Loucy (cell line): ENCODE results near the gene PDCD5.

Experiments
- H2AFZ ChIP-seq: fragments of 200-600 bp; sonication (generic); 2 replicates; pipeline ENCODE4 v1.6.0; 2016; ENCODE audit warnings: antibody characterized with exemption, mild to moderate bottlenecking, low read length, moderate library complexity
- H3F3A ChIP-seq: fragments of 200-600 bp; 2 replicates; pipeline ENCODE4 v1.6.0; 2016; ENCODE audit warnings: antibody characterized with exemption, low read depth, mild to moderate bottlenecking
- H3K27me3 ChIP-seq: fragments of 200-600 bp; sonication (generic); 2 replicates; pipeline ENCODE4 v1.6.1; 2014; ENCODE audit warnings: low read length, mild to moderate bottlenecking; ENCODE audit not compliant: insufficient read depth, poor library complexity, severe bottlenecking
- H3K36me3 ChIP-seq: fragments of 200-600 bp; sonication (generic); 2 replicates; pipeline ENCODE4 v1.6.1; 2016; ENCODE audit warnings: low read length; ENCODE audit not compliant: insufficient read depth
- H3K4me1 ChIP-seq: fragments of 200-600 bp; sonication (generic); 2 replicates; pipeline ENCODE4 v1.5.1; 2014; ENCODE audit warnings: low read length, mild to moderate bottlenecking; ENCODE audit not compliant: insufficient read depth, poor library complexity, severe bottlenecking
- H3K4me2 ChIP-seq: fragments of 200-600 bp; sonication (generic); 2 replicates; pipeline ENCODE4 v1.6.0; 2014; ENCODE audit warnings: antibody characterized with exemption, low read length, low read depth, mild to moderate bottlenecking; ENCODE audit not compliant: poor library complexity, severe bottlenecking
- H3K4me3 ChIP-seq: fragments of 200-600 bp; sonication (generic); 2 replicates; pipeline ENCODE4 v1.5.1; 2014; ENCODE audit warnings: low read length, mild to moderate bottlenecking, mixed read lengths; ENCODE audit not compliant: poor library complexity, severe bottlenecking
- H3K79me2 ChIP-seq: fragments of 200-600 bp; sonication (generic); 2 replicates; pipeline ENCODE4 v1.6.1; 2014; ENCODE audit warnings: low read length; ENCODE audit not compliant: insufficient read depth
- H3K9ac ChIP-seq: fragments of 200-600 bp; sonication (generic); 2 replicates; pipeline ENCODE4 v1.6.0; 2014; ENCODE audit warnings: mild to moderate bottlenecking, low read depth, low read length, moderate library complexity; ENCODE audit not compliant: poor library complexity, severe bottlenecking
- H3K9me2 ChIP-seq: fragments of 200-600 bp; sonication (generic); replicated peaks from 2 replicates; pipeline ENCODE4 v1.6.1; 2016; ENCODE audit warnings: low read depth, low read length, mixed read lengths
- H3K9me3 ChIP-seq: fragments of 200-600 bp; sonication (generic); 2 replicates; pipeline ENCODE4 v1.6.1; 2014; ENCODE audit warnings: mild to moderate bottlenecking, antibody characterized with exemption, low read length, low read depth; ENCODE audit not compliant: insufficient read depth
- H4K20me1 ChIP-seq: fragments of 200-600 bp; sonication (generic); 2 replicates; pipeline ENCODE4 v1.6.0; 2014; ENCODE audit warnings: antibody characterized with exemption, low read length, mild to moderate bottlenecking; ENCODE audit not compliant: insufficient read depth, poor library complexity, severe bottlenecking
- EZH2phosphoT487 ChIP-seq: fragments of 200-600 bp; IDR thresholded peaks from 2 replicates; pipeline ENCODE4 v1.6.1; 2018; ENCODE audit warnings: antibody characterized with exemption, mild to moderate bottlenecking, moderate library complexity, borderline replicate concordance
- TF ChIP-seq, protein P1 (sequence below): fragments of 200-600 bp; sonication (generic); conservative IDR thresholded peaks from 2 replicates; pipeline ENCODE4 v1.5.1; 2014; ENCODE audit warnings: mild to moderate bottlenecking, antibody characterized with exemption, low read length

PDCD5 gene

DNA sequence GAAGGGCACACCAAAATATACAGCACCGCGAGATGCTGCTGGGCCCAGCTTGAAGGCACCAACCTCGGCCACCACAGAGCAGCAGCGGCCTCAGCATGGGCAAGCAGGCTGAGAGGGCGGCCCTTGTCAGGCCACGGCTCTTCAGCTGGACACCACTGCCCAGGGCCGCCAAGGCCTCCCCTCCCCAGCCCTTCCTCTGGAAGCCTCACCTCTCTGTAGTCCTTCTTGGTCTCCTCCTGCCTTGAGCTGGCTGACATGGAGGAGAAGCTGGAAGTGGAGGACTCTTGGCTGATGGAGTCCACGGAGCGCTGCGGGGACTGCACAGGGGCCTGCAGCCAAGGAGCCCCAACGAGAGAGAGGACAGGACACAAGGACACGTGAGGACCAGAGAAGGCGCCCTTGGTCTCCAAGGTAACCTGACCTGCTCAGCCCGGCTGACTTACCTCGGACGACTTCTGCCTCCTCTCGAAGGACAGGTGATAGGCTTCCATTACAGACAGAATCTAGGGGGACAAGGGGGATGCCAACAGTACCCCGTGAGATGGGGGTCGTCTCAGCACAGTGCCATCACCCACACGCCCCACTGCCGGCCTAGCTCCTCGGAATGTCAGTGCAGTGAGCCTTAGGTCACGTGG, 38.2 kb downstream of the PDCD5 start:
- no peaks in the 10 kb centered on the region for H3K9me3 ChIP-seq
- TF ChIP-seq EZH2phosphoT487 = no peak
- TF ChIP-seq, protein P1, sequence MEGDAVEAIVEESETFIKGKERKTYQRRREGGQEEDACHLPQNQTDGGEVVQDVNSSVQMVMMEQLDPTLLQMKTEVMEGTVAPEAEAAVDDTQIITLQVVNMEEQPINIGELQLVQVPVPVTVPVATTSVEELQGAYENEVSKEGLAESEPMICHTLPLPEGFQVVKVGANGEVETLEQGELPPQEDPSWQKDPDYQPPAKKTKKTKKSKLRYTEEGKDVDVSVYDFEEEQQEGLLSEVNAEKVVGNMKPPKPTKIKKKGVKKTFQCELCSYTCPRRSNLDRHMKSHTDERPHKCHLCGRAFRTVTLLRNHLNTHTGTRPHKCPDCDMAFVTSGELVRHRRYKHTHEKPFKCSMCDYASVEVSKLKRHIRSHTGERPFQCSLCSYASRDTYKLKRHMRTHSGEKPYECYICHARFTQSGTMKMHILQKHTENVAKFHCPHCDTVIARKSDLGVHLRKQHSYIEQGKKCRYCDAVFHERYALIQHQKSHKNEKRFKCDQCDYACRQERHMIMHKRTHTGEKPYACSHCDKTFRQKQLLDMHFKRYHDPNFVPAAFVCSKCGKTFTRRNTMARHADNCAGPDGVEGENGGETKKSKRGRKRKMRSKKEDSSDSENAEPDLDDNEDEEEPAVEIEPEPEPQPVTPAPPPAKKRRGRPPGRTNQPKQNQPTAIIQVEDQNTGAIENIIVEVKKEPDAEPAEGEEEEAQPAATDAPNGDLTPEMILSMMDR = no peak
- H3K36me3 ChIP-seq = peaks cover 87% of the 10 kb centered on the region; the same call in 1 of the 2 replicates
- no peak overlapping the region for H3K4me3 ChIP-seq
- no peak overlapping the region for H3K9ac ChIP-seq
- H3K9me2 ChIP-seq = no peaks in the 10 kb centered on the region
- H3K79me2 ChIP-seq = no peaks in the 10 kb centered on the region
- H3K4me2 ChIP-seq = no peak overlapping the region
- no peaks in the 10 kb centered on the region for H4K20me1 ChIP-seq
- no peaks in the 10 kb centered on the region for H3F3A ChIP-seq
- H3K4me1 ChIP-seq = no peaks in the 10 kb centered on the region
- H2AFZ ChIP-seq = no peak overlapping the region
- H3K27me3 ChIP-seq = no peaks in the 10 kb centered on the region

DNA sequence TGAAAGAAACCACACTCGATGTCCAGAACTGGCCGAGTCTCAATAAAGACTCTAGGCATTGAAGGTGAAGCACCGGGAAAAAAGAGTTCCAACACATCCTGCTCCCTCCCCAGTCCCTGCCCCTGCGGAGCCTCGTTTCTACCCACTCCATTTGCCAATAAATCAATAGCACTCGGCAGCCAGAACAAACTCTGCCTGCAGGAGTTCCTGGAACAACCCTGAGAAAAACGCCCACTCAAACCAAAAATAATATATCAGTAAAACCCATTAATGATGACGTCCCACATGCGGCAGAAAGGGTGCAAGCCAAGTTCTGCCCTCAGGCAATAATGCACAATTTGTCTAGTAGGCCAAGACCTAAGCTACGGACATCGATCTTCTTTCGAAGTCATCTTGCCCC, 41.0 kb downstream of the PDCD5 start:
- no peaks in the 10 kb centered on the region for H3K4me1 ChIP-seq
- H3K4me3 ChIP-seq = no peak overlapping the region
- no peaks in the 10 kb centered on the region for H3K9me2 ChIP-seq
- H3K36me3 ChIP-seq = peaks cover 83% of the 10 kb centered on the region
- H3K27me3 ChIP-seq = no peaks in the 10 kb centered on the region
- no peak overlapping the region for H3K9ac ChIP-seq
- no peaks in the 10 kb centered on the region for H3K9me3 ChIP-seq
- no peaks in the 10 kb centered on the region for H3F3A ChIP-seq
- no peaks in the 10 kb centered on the region for H3K79me2 ChIP-seq
- H4K20me1 ChIP-seq = no peaks in the 10 kb centered on the region
- no peak for TF ChIP-seq EZH2phosphoT487
- no peak overlapping the region for H2AFZ ChIP-seq
- H3K4me2 ChIP-seq = no peak overlapping the region

DNA sequence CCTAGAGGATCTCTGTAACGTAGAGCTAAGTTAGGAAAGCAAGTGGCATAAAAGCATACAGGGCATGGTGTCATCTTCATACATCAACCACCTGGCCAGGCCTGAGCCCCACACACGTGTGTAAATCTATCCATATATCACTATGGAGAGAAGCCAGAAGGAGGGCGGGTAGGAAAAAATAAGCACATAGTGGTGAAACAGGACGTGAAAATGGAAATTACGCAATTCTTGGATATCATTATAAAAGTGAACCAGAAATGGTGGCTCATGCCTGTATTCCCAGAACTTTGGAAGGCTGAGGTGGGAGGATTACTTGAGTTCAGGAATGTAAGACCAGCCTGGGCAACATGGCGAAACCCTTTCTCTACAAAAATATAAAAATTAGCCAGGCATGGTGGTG, 43.4 kb downstream of the PDCD5 start:
- no peaks in the 10 kb centered on the region for H3K4me1 ChIP-seq
- no peaks in the 10 kb centered on the region for H4K20me1 ChIP-seq
- no peaks in the 10 kb centered on the region for H3K9me2 ChIP-seq
- H3K79me2 ChIP-seq = no peaks in the 10 kb centered on the region
- no peak overlapping the region for H2AFZ ChIP-seq
- H3K4me2 ChIP-seq = no peak overlapping the region
- H3K36me3 ChIP-seq = peaks cover 87% of the 10 kb centered on the region
- H3K9ac ChIP-seq = no peak overlapping the region
- H3K4me3 ChIP-seq = no peak overlapping the region
- H3K9me3 ChIP-seq = no peaks in the 10 kb centered on the region
- TF ChIP-seq EZH2phosphoT487 = no peak
- TF ChIP-seq, protein P1 = no peak
- H3K27me3 ChIP-seq = no peaks in the 10 kb centered on the region
- H3F3A ChIP-seq = no peaks in the 10 kb centered on the region

DNA sequence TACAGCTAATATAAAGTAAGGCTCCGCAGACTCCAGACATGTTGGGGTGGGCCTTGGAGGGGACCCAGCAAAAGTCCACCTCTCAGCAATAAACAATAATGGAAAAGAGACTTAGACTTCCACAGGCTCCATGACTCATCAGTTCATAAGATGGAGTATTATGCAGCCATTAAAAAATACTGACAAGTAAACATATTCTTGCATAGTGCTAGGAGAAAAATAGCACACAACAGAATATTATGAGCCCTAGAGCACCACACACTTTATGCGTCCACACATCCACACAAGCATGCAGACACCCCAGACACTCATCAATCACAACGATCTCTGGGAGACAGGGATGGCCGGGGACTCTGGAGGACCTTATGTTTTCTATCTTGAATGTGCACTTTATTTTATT, 46.0 kb downstream of the PDCD5 start:
- peaks cover 92% of the 10 kb centered on the region for H3K36me3 ChIP-seq
- no peak overlapping the region for H3K9ac ChIP-seq
- no peak overlapping the region for H2AFZ ChIP-seq
- H3K27me3 ChIP-seq = no peaks in the 10 kb centered on the region
- TF ChIP-seq, protein P1 = no peak
- TF ChIP-seq EZH2phosphoT487 = no peak
- H3K4me1 ChIP-seq = no peaks in the 10 kb centered on the region
- no peaks in the 10 kb centered on the region for H3K9me2 ChIP-seq
- no peaks in the 10 kb centered on the region for H3K79me2 ChIP-seq
- H4K20me1 ChIP-seq = no peaks in the 10 kb centered on the region
- H3K4me3 ChIP-seq = no peak overlapping the region
- no peaks in the 10 kb centered on the region for H3K9me3 ChIP-seq
- no peak overlapping the region for H3K4me2 ChIP-seq
- no peaks in the 10 kb centered on the region for H3F3A ChIP-seq
